CD14-positive monocyte (primary cell): Measurements from ENCODE around the gene ZMYND19. TPM values are rescaled to one million over a fixed set of nuclear protein-coding genes. Genes with fewer than 3 reads are reported as not detected.
"Not testable (repeated sequence)": the region's sequence is repeated elsewhere in the genome, so short reads cannot be mapped to it uniquely, and the experiment has no call there.

Experiments used
- DNase-seq, 3 donors: peaks; one replicate each; pipeline ENCODE4 v3.0.0-alpha.2; 2011 to 2022
- H2AFZ ChIP-seq: 2 replicates; pipeline ENCODE4 v1.6.0; 2012; ENCODE audit warnings: mild to moderate bottlenecking, low read depth, low read length, inconsistent platforms; ENCODE audit not compliant: insufficient read depth, poor library complexity, severe bottlenecking
- H3K27ac ChIP-seq, 2 donors: 1 replicate in 1 of 2; 2 replicates in 1 of 2; pipeline ENCODE4 v1.5.1; 2012 to 2013; ENCODE audit warnings: low read length in 2 of 2, control low read depth in 1 of 2, inconsistent platforms in 1 of 2, low read depth in 1 of 2, mild to moderate bottlenecking in 1 of 2
- H3K27me3 ChIP-seq, 2 donors: one replicate each; pipeline versions ENCODE4 v1.6.0 to v1.6.1; 2011 to 2013; ENCODE audit warnings: low read length in 2 of 2; ENCODE audit not compliant: control insufficient read depth in 2 of 2, insufficient read depth in 2 of 2
- H3K36me3 ChIP-seq, 2 donors: replicated peaks in 1 of 2; 1 replicate in 1 of 2; 2 replicates in 1 of 2; pipeline versions ENCODE4 v1.5.1 to v1.6.1; 2012 to 2013; ENCODE audit warnings: low read length in 2 of 2, control low read depth in 1 of 2, inconsistent platforms in 1 of 2, mild to moderate bottlenecking in 1 of 2; ENCODE audit not compliant: insufficient read depth in 2 of 2, control insufficient read depth in 1 of 2
- H3K4me1 ChIP-seq, 2 donors: 1 replicate in 1 of 2; 2 replicates in 1 of 2; pipeline versions ENCODE4 v1.5.1 to v1.6.1; 2012 to 2013; ENCODE audit warnings: low read length in 2 of 2, control low read depth in 1 of 2, inconsistent platforms in 1 of 2, mild to moderate bottlenecking in 1 of 2, moderate library complexity in 1 of 2; ENCODE audit not compliant: insufficient read depth in 2 of 2, control insufficient read depth in 1 of 2
- H3K4me2 ChIP-seq: replicated peaks from 2 replicates; pipeline ENCODE3; 2012; ENCODE audit warnings: low read length, moderate library complexity, mild to moderate bottlenecking; ENCODE audit not compliant: poor library complexity, severe bottlenecking; ENCODE audit errors: extremely low read depth
- H3K4me3 ChIP-seq, 3 experiments: fragments of 200-600 bp in 1 of 3; sonication (generic) in 1 of 3; replicated peaks in 1 of 3; 1 replicate in 2 of 3; 2 replicates in 1 of 3; pipeline ENCODE4 v1.5.1; 2011 to 2013; ENCODE audit warnings: low read length in 3 of 3, mild to moderate bottlenecking in 3 of 3, control low read depth in 2 of 3, low read depth in 2 of 3, inconsistent platforms in 1 of 3, moderate library complexity in 1 of 3
- H3K79me2 ChIP-seq: 2 replicates; pipeline ENCODE4 v1.6.0; 2012; ENCODE audit warnings: mild to moderate bottlenecking, control low read depth, inconsistent platforms, low read length, moderate library complexity; ENCODE audit not compliant: insufficient read depth
- H3K9ac ChIP-seq: 2 replicates; pipeline ENCODE4 v1.6.0; 2017; ENCODE audit warnings: low read length, mild to moderate bottlenecking; ENCODE audit not compliant: insufficient read depth, poor library complexity, severe bottlenecking
- H3K9me3 ChIP-seq, 2 donors: replicated peaks in 1 of 2; 1 replicate in 1 of 2; 2 replicates in 1 of 2; pipeline versions ENCODE4 v1.5.1 to v1.6.1; 2012 to 2013; ENCODE audit warnings: low read length in 2 of 2, control low read depth in 1 of 2; ENCODE audit not compliant: control insufficient read depth in 1 of 2, insufficient read depth in 1 of 2
- H4K20me1 ChIP-seq: 2 replicates; pipeline ENCODE4 v1.6.0; 2012; ENCODE audit warnings: mild to moderate bottlenecking, low read length, control low read depth, moderate library complexity; ENCODE audit not compliant: insufficient read depth
- H3K27ac Mint-ChIP-seq, 7 donors: one replicate each; pipeline ENCODE4 v1.8.0; 2020; ENCODE audit warnings: mild to moderate bottlenecking in 7 of 7, mixed read lengths in 7 of 7, moderate library complexity in 6 of 7, inconsistent platforms in 2 of 7
- H3K27me3 Mint-ChIP-seq, 3 donors: one replicate each; pipeline ENCODE4 v1.8.0; 2021 to 2022; ENCODE audit warnings: low read depth in 3 of 3, mild to moderate bottlenecking in 3 of 3, mixed read lengths in 3 of 3, moderate library complexity in 3 of 3, inconsistent platforms in 1 of 3
- H3K36me3 Mint-ChIP-seq, 2 donors: one replicate each; pipeline ENCODE4 v1.8.0; 2020; ENCODE audit warnings: mixed read lengths in 2 of 2, inconsistent platforms in 1 of 2, mild to moderate bottlenecking in 1 of 2
- H3K4me1 Mint-ChIP-seq: one replicate; pipeline ENCODE4 v1.8.0; 2020; ENCODE audit warnings: mild to moderate bottlenecking, mixed read lengths
- H3K4me3 Mint-ChIP-seq, 2 donors: one replicate each; pipeline ENCODE4 v1.8.0; 2020; ENCODE audit warnings: mild to moderate bottlenecking in 2 of 2, mixed read lengths in 2 of 2, moderate library complexity in 1 of 2
- H3K9me3 Mint-ChIP-seq, 7 donors: one replicate each; pipeline ENCODE4 v1.8.0; 2020 to 2022; ENCODE audit warnings: mixed read lengths in 7 of 7, mild to moderate bottlenecking in 6 of 7, moderate library complexity in 6 of 7, inconsistent platforms in 2 of 7
- CTCF ChIP-seq: fragments of 200-600 bp; IDR thresholded peaks from one replicate; pipeline ENCODE4 v1.8.0; 2022; ENCODE audit warnings: antibody characterized with exemption, mild to moderate bottlenecking
- WGBS: methylation state at CpG from one replicate; pipeline ENCODE4 v1.1.5; 2013; ENCODE audit warnings: missing lambda C conversion rate; ENCODE audit not compliant: insufficient coverage; 5-methylcytosine and 5-hydroxymethylcytosine counted together
- intact Hi-C, 2 donors: fragments of 100-400 bp; cut with micrococcal nuclease; formaldehyde crosslinking; loops; one replicate each; pipeline versions ENCODE4 v1.15.0 to v1.15.1; 2023
- polyA plus RNA-seq, 3 donors: library from polyadenylated mRNA; depleted of rRNA in 1 of 3; unstranded in 2 of 3; stranded (reverse) in 1 of 3; fragments of 300-500 nt in 2 of 3; fragments of >200 nt in 1 of 3; fragmentation: Illumina TruSeq in 2 of 3; gene quantifications; 1 replicate in 2 of 3; 2 replicates in 1 of 3; pipeline ENCODE4 v1.2.3, GENCODE V29; 2012 to 2021

ZMYND19 gene
- polyA plus RNA-seq, 3 donors: 1.9 to 12.4 (median 4.5) TPM

GRCh38 chr9:137535120-137535428, 55.2 kb downstream of the ZMYND19 start:
- Mint-ChIP-seq H3K27ac (peak overlapping the region in 1 of 7 donors; percentile 69), H3K4me3 (no peak overlapping the region), H3K36me3 (no peaks in the 10 kb centered on the region), H3K4me1 (peaks cover 20% of the 10 kb centered on the region), H3K9me3 (peaks cover 0 to 2% (median 0%) of the 10 kb centered on the region in 7 donors), H3K27me3 (no peaks in the 10 kb centered on the region)
- H2AFZ ChIP-seq: peak overlapping the region; percentile 43
- no peaks in the 10 kb centered on the region for H4K20me1 ChIP-seq
- intact Hi-C loops: no loop called here
- TF ChIP-seq CTCF: no peak
- H3K27ac ChIP-seq: no peak overlapping the region
- H3K4me2 ChIP-seq: no peak overlapping the region
- DNase-seq: no peak
- H3K27me3 ChIP-seq: no peaks in the 10 kb centered on the region
- no peak overlapping the region for H3K4me3 ChIP-seq
- H3K9ac ChIP-seq: no peak overlapping the region
- no peaks in the 10 kb centered on the region for H3K36me3 ChIP-seq
- no peaks in the 10 kb centered on the region for H3K4me1 ChIP-seq
- no peaks in the 10 kb centered on the region for H3K9me3 ChIP-seq
- H3K79me2 ChIP-seq: no peaks in the 10 kb centered on the region

- Histone ChIP-seq H3K9me3 (no peaks in the 10 kb centered on the region), H3K4me1 (no peaks in the 10 kb centered on the region), H3K27ac (no peak overlapping the region), H3K79me2 (no peaks in the 10 kb centered on the region), H2AFZ (peak overlapping the region; percentile 43), H4K20me1 (no peaks in the 10 kb centered on the region), H3K4me2 (no peak overlapping the region), H3K36me3 (no peaks in the 10 kb centered on the region), H3K27me3 (no peaks in the 10 kb centered on the region), H3K4me3 (no peak overlapping the region), H3K9ac (no peak overlapping the region)
- DNase-seq: peak in 2 of 3 donors; percentile 36 to 37
- no peaks in the 10 kb centered on the region for H3K36me3 Mint-ChIP-seq
- peak overlapping the region in 2 of 7 donors; percentile 66 to 69 for H3K27ac Mint-ChIP-seq
- peaks cover 20% of the 10 kb centered on the region for H3K4me1 Mint-ChIP-seq
- intact Hi-C loops: no loop called here
- H3K4me3 Mint-ChIP-seq: no peak overlapping the region
- peaks cover 0 to 2% (median 0%) of the 10 kb centered on the region in 7 donors for H3K9me3 Mint-ChIP-seq
- WGBS: 91% methylated on average over 12 of the region's 19 CpGs
- TF ChIP-seq CTCF: peak; percentile 72
- H3K27me3 Mint-ChIP-seq: no peaks in the 10 kb centered on the region
These were observed 55.8 kb downstream of the ZMYND19 start for GRCh38 chr9:137534256-137535119.

- intact Hi-C loops, H3K36me3 Mint-ChIP-seq, H3K4me3 Mint-ChIP-seq, H4K20me1 ChIP-seq, H3K9ac ChIP-seq, H3K4me3 ChIP-seq, H3K27ac Mint-ChIP-seq, H3K27ac ChIP-seq, H3K36me3 ChIP-seq, H3K4me2 ChIP-seq, H2AFZ ChIP-seq, H3K79me2 ChIP-seq, H3K27me3 ChIP-seq, H3K9me3 Mint-ChIP-seq, H3K27me3 Mint-ChIP-seq, H3K9me3 ChIP-seq, DNase-seq, H3K4me1 ChIP-seq: not testable (repeated sequence)
- H3K4me1 Mint-ChIP-seq: peaks cover 20% of the 10 kb centered on the region
- WGBS: 91% methylated on average over 10 of the region's 10 CpGs
These were observed 57.3 kb downstream of the ZMYND19 start for GRCh38 chr9:137532891-137533468.
